ENCODE data around the gene GMPS. TPM values are rescaled to one million over a fixed set of nuclear protein-coding genes. Genes with fewer than 3 reads are reported as not detected.

The GMPS gene
- total and polyA plus RNA-seq, 2 of the 4 experiments (the other 2 are of a cell fraction), result 33.9 to 52.5 TPM

DNA sequence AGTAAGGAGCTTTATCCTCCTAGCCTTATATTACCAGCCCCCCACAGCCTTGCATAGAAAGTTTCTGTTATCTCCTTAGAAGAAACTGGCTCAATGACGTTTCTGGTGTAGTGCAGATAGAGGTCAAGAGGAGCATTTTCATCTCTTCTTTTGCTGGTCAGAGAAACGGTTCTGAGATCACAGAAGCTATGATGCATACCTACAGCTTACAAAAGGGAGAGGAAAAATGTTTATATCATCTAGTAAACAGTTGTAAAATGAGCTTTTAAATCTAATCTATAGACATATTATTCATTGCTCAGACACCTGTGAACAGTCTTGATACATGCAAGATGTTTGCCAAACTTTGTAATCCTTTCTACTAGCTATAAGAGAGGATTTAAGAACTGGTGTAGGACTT is 68.0 kb downstream of the GMPS start:
- no peak overlapping the region for H2AK5ac ChIP-seq (ENCODE audit: low read depth, low read length)
- ChIA-PET POLR2A (ENCODE audit: unreplicated experiment) (no interaction called here), CTCF (interaction anchor here (0.6 to 0.9 kb wide), 2 partner anchors 41 to 42 kb away, joined by 3 to 4 read pairs; no protein-coding TSS in a partner anchor)
- H3K9me3 ChIP-seq (ENCODE audit: control insufficient read depth, insufficient read depth, low read length), result no peaks in the 10 kb centered on the region
- ATAC-seq (ENCODE audit: low read depth) (peak; percentile 88), DNase-seq (peak; percentile 84)
- no peak overlapping the region for H2BK5ac ChIP-seq (ENCODE audit: low read depth, low read length, poor library complexity, severe bottlenecking)
- intact Hi-C loops (cut with micrococcal nuclease) (no loop called here), in situ Hi-C loops (cut with MboI; ENCODE audit: low sequenced_read_pairs) (no loop called here), dilution Hi-C loops (cut with HindIII; ENCODE audit: low sequenced_read_pairs, unreplicated experiment) (no loop called here)
- WGBS, 2 experiments (ENCODE audit: extremely low coverage in 2 of 2, insufficient read length in 1 of 2), result no CpG with 5 or more reads among the region's 2 CpGs
- H3K4me2 ChIP-seq (ENCODE audit: low read depth, low read length), result no peak overlapping the region; the same call in 1 of the 2 replicates
- H3K4me1 ChIP-seq (ENCODE audit: control insufficient read depth, insufficient read depth, low read length), result no peaks in the 10 kb centered on the region
- no peak overlapping the region for H3K4me3 ChIP-seq (ENCODE audit: insufficient read depth, low read depth, low read length)
- no peak overlapping the region for H3K56ac ChIP-seq (ENCODE audit: extremely low read depth, insufficient read depth, low read length)
- peaks cover 11% of the 10 kb centered on the region for H3K36me3 ChIP-seq (ENCODE audit: control insufficient read depth, insufficient read depth, low read length)
- BruUV-seq (replicated peaks), result no TSS peak
- H2BK20ac ChIP-seq (ENCODE audit: low read depth, low read length), result no peak overlapping the region
- no peak overlapping the region for H4K91ac ChIP-seq (ENCODE audit: insufficient read depth, low read depth, low read length)
- H4K20me1 ChIP-seq (ENCODE audit: insufficient read depth, low read length), result no peaks in the 10 kb centered on the region
- TF ChIP-seq BHLHE40 (IDR thresholded peaks at IDR 0.05; ENCODE audit: low read depth, low read length), result no peak
- TF ChIP-seq SMC3 (IDR thresholded peaks at IDR 0.05; ENCODE audit: low read depth, low read length), result no peak
- TF ChIP-seq CEBPB (IDR thresholded peaks at IDR 0.05; ENCODE audit: low read depth, low read length), result no peak
- TF ChIP-seq, protein P1, sequence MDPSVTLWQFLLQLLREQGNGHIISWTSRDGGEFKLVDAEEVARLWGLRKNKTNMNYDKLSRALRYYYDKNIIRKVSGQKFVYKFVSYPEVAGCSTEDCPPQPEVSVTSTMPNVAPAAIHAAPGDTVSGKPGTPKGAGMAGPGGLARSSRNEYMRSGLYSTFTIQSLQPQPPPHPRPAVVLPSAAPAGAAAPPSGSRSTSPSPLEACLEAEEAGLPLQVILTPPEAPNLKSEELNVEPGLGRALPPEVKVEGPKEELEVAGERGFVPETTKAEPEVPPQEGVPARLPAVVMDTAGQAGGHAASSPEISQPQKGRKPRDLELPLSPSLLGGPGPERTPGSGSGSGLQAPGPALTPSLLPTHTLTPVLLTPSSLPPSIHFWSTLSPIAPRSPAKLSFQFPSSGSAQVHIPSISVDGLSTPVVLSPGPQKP (IDR thresholded peaks at IDR 0.05; ENCODE audit: borderline replicate concordance, low read depth, low read length), result no peak
- no peak for TF ChIP-seq CHD1 (IDR thresholded peaks at IDR 0.05; ENCODE audit: low read depth, low read length)
- TF ChIP-seq RCOR1 (IDR thresholded peaks at IDR 0.05; ENCODE audit: insufficient replicate concordance, low read length), result no peak
- TF ChIP-seq RAD21 (IDR thresholded peaks at IDR 0.05; ENCODE audit: low read length), result no peak
- no peak for TF ChIP-seq MAZ (IDR thresholded peaks at IDR 0.05; ENCODE audit: borderline replicate concordance, low read depth, low read length)
- no peak for TF ChIP-seq MXI1 (IDR thresholded peaks at IDR 0.05; ENCODE audit: borderline replicate concordance, low read depth, low read length)
- TF ChIP-seq, protein P2, sequence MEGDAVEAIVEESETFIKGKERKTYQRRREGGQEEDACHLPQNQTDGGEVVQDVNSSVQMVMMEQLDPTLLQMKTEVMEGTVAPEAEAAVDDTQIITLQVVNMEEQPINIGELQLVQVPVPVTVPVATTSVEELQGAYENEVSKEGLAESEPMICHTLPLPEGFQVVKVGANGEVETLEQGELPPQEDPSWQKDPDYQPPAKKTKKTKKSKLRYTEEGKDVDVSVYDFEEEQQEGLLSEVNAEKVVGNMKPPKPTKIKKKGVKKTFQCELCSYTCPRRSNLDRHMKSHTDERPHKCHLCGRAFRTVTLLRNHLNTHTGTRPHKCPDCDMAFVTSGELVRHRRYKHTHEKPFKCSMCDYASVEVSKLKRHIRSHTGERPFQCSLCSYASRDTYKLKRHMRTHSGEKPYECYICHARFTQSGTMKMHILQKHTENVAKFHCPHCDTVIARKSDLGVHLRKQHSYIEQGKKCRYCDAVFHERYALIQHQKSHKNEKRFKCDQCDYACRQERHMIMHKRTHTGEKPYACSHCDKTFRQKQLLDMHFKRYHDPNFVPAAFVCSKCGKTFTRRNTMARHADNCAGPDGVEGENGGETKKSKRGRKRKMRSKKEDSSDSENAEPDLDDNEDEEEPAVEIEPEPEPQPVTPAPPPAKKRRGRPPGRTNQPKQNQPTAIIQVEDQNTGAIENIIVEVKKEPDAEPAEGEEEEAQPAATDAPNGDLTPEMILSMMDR (conservative IDR thresholded peaks at IDR 0.05; ENCODE audit: low read depth, low read length), result no peak
- TF ChIP-seq NFE2L2 (IDR thresholded peaks at IDR 0.05; ENCODE audit: low read depth, low read length), result no peak
- H3K4ac ChIP-seq (ENCODE audit: low read depth, low read length), result no peak overlapping the region
- H3K23ac ChIP-seq (ENCODE audit: low read depth, low read length), result no peak overlapping the region
- no peaks in the 10 kb centered on the region for H3K27me3 ChIP-seq (ENCODE audit: control insufficient read depth, insufficient read depth, low read length)
- no peak overlapping the region for H2AK9ac ChIP-seq (replicated peaks; ENCODE audit: low read depth, low read length, poor library complexity)
- H4K8ac ChIP-seq (ENCODE audit: low read depth in 2 of 2, low read length in 2 of 2), result no peak overlapping the region
- no peak overlapping the region for H3K9ac ChIP-seq (ENCODE audit: low read depth, low read length)
- H3K14ac ChIP-seq (replicated peaks; ENCODE audit: low read depth, low read length), result no peak overlapping the region
- H2BK15ac ChIP-seq (ENCODE audit: low read depth, low read length), result no peak overlapping the region
- no peak overlapping the region for H2BK120ac ChIP-seq (ENCODE audit: low read depth, low read length)
- no peak overlapping the region for H3K18ac ChIP-seq (ENCODE audit: low read depth, low read length)
- no peak overlapping the region for H2AFZ ChIP-seq (replicated peaks; ENCODE audit: low read length, poor library complexity)
- no peak overlapping the region for H3K27ac ChIP-seq (ENCODE audit: insufficient read depth, low read length)
- no peaks in the 10 kb centered on the region for H3K9me1 ChIP-seq (ENCODE audit: insufficient read depth, low read length)
- H4K5ac ChIP-seq (ENCODE audit: low read depth, low read length), result no peak overlapping the region
- peaks cover 3 to 4% of the 10 kb centered on the region in 2 experiments; a peak in 1 of 4 replicates for H3K79me1 ChIP-seq (ENCODE audit: low read depth in 1 of 2, low read length in 2 of 2)
